Measurements from ENCODE around the gene FXYD5. TPM values are rescaled to one million over a fixed set of nuclear protein-coding genes. Genes with fewer than 3 reads are reported as not detected.

FXYD5 gene
- total and polyA plus RNA-seq, 2 donors (not counting 1 experiment from before 2014, with no cell fraction given): 19.8 to 100 TPM

- Histone ChIP-seq H3K79me2 (ENCODE audit: control insufficient read depth, insufficient read depth, low read length) (no peaks in the 10 kb centered on the region), H3K9me3 (ENCODE audit: control insufficient read depth, insufficient read depth, low read depth, low read length) (no peaks in the 10 kb centered on the region), H3K4me2 (ENCODE audit: extremely low read depth, insufficient read depth, low read length) (no peak overlapping the region), H4K20me1 (ENCODE audit: control insufficient read depth, extremely low read depth, insufficient read depth, low read length) (no peaks in the 10 kb centered on the region), H3K27me3 (ENCODE audit: control insufficient read depth, insufficient read depth, low read length) (no peaks in the 10 kb centered on the region), H2AFZ (ENCODE audit: low read length) (no peak overlapping the region), H3K36me3 (ENCODE audit: control insufficient read depth, insufficient read depth, low read length) (no peaks in the 10 kb centered on the region), H3K9ac (ENCODE audit: insufficient read depth, low read length) (no peak overlapping the region), H3K4me3 (replicated peaks in 1 of 4; ENCODE audit: control extremely low read depth in 1 of 4, insufficient read depth in 1 of 4, low read depth in 3 of 4, low read length in 4 of 4) (no peak overlapping the region), H3K27ac (ENCODE audit: insufficient read depth, low read length) (no peak overlapping the region), H3K4me1 (ENCODE audit: control insufficient read depth, extremely low read depth, insufficient read depth, low read length) (peaks cover 2% of the 10 kb centered on the region)
- TF ChIP-seq, protein P1, sequence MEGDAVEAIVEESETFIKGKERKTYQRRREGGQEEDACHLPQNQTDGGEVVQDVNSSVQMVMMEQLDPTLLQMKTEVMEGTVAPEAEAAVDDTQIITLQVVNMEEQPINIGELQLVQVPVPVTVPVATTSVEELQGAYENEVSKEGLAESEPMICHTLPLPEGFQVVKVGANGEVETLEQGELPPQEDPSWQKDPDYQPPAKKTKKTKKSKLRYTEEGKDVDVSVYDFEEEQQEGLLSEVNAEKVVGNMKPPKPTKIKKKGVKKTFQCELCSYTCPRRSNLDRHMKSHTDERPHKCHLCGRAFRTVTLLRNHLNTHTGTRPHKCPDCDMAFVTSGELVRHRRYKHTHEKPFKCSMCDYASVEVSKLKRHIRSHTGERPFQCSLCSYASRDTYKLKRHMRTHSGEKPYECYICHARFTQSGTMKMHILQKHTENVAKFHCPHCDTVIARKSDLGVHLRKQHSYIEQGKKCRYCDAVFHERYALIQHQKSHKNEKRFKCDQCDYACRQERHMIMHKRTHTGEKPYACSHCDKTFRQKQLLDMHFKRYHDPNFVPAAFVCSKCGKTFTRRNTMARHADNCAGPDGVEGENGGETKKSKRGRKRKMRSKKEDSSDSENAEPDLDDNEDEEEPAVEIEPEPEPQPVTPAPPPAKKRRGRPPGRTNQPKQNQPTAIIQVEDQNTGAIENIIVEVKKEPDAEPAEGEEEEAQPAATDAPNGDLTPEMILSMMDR (conservative IDR thresholded peaks at IDR 0.05 in 1 of 2, IDR thresholded peaks at IDR 0.05 in 1 of 2; ENCODE audit: low read depth in 1 of 2, low read length in 2 of 2): no peak
- no peak for TF ChIP-seq EZH2 (IDR thresholded peaks at IDR 0.05; ENCODE audit: low read length, missing control alignments)
- DNase-seq (ENCODE audit: low read depth in 2 of 2): no peak
Measured at GRCh38 chr19:35179830-35180229, 25.3 kb downstream of the FXYD5 start.

DNA sequence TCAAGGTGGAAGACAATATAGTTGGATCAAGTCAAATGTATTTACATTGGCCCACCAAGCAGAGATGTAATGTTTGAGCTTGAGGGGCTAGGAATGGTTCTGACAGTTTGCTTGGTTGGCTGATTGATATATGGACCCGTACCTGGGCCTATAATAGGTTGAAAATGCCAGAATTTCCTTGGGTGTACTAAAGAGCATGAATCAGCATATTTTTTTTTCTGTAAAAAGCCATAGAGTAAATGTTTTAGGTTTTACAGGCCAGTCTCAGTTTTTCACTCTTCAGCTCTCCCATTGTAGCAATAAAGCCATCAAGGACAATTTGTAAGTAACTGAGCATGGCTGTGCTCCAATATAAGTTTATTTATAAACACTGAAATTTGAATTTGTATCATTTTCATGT, 26.9 kb downstream of the FXYD5 start:
- Histone ChIP-seq H3K27me3 (ENCODE audit: control insufficient read depth, insufficient read depth, low read length) (no peaks in the 10 kb centered on the region), H4K20me1 (ENCODE audit: control insufficient read depth, extremely low read depth, insufficient read depth, low read length) (no peaks in the 10 kb centered on the region), H3K9ac (ENCODE audit: insufficient read depth, low read length) (no peak overlapping the region), H3K4me1 (ENCODE audit: control insufficient read depth, extremely low read depth, insufficient read depth, low read length) (no peaks in the 10 kb centered on the region), H3K79me2 (ENCODE audit: control insufficient read depth, insufficient read depth, low read length) (no peaks in the 10 kb centered on the region), H3K27ac (ENCODE audit: insufficient read depth, low read length) (no peak overlapping the region), H3K4me2 (ENCODE audit: extremely low read depth, insufficient read depth, low read length) (no peak overlapping the region), H3K9me3 (ENCODE audit: control insufficient read depth, insufficient read depth, low read depth, low read length) (no peaks in the 10 kb centered on the region), H3K36me3 (ENCODE audit: control insufficient read depth, insufficient read depth, low read length) (no peaks in the 10 kb centered on the region), H2AFZ (ENCODE audit: low read length) (no peak overlapping the region), H3K4me3 (replicated peaks in 1 of 4; ENCODE audit: control extremely low read depth in 1 of 4, insufficient read depth in 1 of 4, low read depth in 3 of 4, low read length in 4 of 4) (no peak overlapping the region)
- no peak for TF ChIP-seq EZH2 (IDR thresholded peaks at IDR 0.05; ENCODE audit: low read length, missing control alignments)
- TF ChIP-seq, protein P1 (conservative IDR thresholded peaks at IDR 0.05 in 1 of 2, IDR thresholded peaks at IDR 0.05 in 1 of 2; ENCODE audit: low read depth in 1 of 2, low read length in 2 of 2): no peak
- no peak for DNase-seq (ENCODE audit: low read depth in 2 of 2)

DNA sequence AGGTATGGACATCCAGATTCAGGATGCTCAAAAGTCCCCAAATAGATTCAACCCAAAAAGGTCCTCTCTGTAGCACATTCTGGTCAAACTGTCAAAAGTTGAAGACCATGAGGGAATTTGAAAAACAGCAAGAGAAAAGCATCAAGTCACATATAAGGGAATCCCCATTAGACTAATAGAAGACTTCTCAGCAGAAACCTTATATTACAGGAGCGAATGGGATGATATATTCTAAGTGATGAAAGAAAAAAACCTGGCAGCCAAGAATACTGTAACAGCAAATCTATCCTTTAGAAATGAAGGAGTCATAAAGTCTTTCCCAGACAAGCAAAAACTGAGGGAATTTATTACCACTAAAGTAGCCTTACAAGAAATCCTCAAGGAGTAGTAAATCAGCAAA, 29.7 kb downstream of the FXYD5 start:
- H3K27me3 ChIP-seq (ENCODE audit: control insufficient read depth, insufficient read depth, low read length): no peaks in the 10 kb centered on the region
- no peak for DNase-seq (ENCODE audit: low read depth in 2 of 2)
- H2AFZ ChIP-seq (ENCODE audit: low read length): no peak overlapping the region
- no peak overlapping the region for H3K27ac ChIP-seq (ENCODE audit: insufficient read depth, low read length)
- no peaks in the 10 kb centered on the region for H3K79me2 ChIP-seq (ENCODE audit: control insufficient read depth, insufficient read depth, low read length)
- H4K20me1 ChIP-seq (ENCODE audit: control insufficient read depth, extremely low read depth, insufficient read depth, low read length): no peaks in the 10 kb centered on the region
- no peaks in the 10 kb centered on the region for H3K36me3 ChIP-seq (ENCODE audit: control insufficient read depth, insufficient read depth, low read length)
- TF ChIP-seq, protein P1 (conservative IDR thresholded peaks at IDR 0.05 in 1 of 2, IDR thresholded peaks at IDR 0.05 in 1 of 2; ENCODE audit: low read depth in 1 of 2, low read length in 2 of 2): no peak
- TF ChIP-seq EZH2 (IDR thresholded peaks at IDR 0.05; ENCODE audit: low read length, missing control alignments): no peak
- no peak overlapping the region for H3K9ac ChIP-seq (ENCODE audit: insufficient read depth, low read length)
- no peak overlapping the region for H3K4me2 ChIP-seq (ENCODE audit: extremely low read depth, insufficient read depth, low read length)
- no peak overlapping the region for H3K4me3 ChIP-seq (replicated peaks in 1 of 4; ENCODE audit: control extremely low read depth in 1 of 4, insufficient read depth in 1 of 4, low read depth in 3 of 4, low read length in 4 of 4)
- no peaks in the 10 kb centered on the region for H3K4me1 ChIP-seq (ENCODE audit: control insufficient read depth, extremely low read depth, insufficient read depth, low read length)
- H3K9me3 ChIP-seq (ENCODE audit: control insufficient read depth, insufficient read depth, low read depth, low read length): no peaks in the 10 kb centered on the region

Measured in fibroblast of lung (primary cell).